HFFc6 (cell line): ENCODE results near the gene SMIM14. TPM values are rescaled to one million over a fixed set of nuclear protein-coding genes. Genes with fewer than 3 reads are reported as not detected.
A peak's percentile ranks its signal among the peaks of the same experiment; 100 is the strongest.
"Not testable (repeated sequence)": the region's sequence is repeated elsewhere in the genome, so short reads cannot be mapped to it uniquely, and the experiment has no call there.

Source experiments
- DNase-seq: peaks from one replicate; pipeline ENCODE4 v3.0.0-alpha.2; 2018
- H3K27ac Mint-ChIP-seq: 2 replicates; pipeline ENCODE4 v1.8.0; 2020; ENCODE audit warnings: mild to moderate bottlenecking, mixed read lengths
- H3K27me3 Mint-ChIP-seq: 2 replicates; pipeline ENCODE4 v1.8.0; 2021; ENCODE audit warnings: mild to moderate bottlenecking, moderate library complexity, mixed read lengths; ENCODE audit not compliant: insufficient read depth
- H3K36me3 Mint-ChIP-seq: 2 replicates; pipeline ENCODE4 v1.8.0; 2021; ENCODE audit warnings: low read depth, mixed read lengths
- H3K4me1 Mint-ChIP-seq: 2 replicates; pipeline ENCODE4 v1.8.0; 2020; ENCODE audit warnings: low read depth, mixed read lengths
- H3K4me3 Mint-ChIP-seq: 2 replicates; pipeline ENCODE4 v1.8.0; 2020; ENCODE audit warnings: mild to moderate bottlenecking, moderate library complexity, mixed read lengths
- H3K9me3 Mint-ChIP-seq: 2 replicates; pipeline ENCODE4 v1.8.0; 2020; ENCODE audit warnings: mild to moderate bottlenecking, mixed read lengths
- total RNA-seq, 6 experiments: library from RNA; stranded (reverse); fragmentation: NEBNext Ultra II Directional; extraction: Animal tissue kit (Norgen Biotek cat#: 25700); gene quantifications; 2 replicates in 1 of 6; 3 replicates in 5 of 6; pipeline ENCODE4 v1.2.3, GENCODE V29; 2021
- TF ChIP-seq, protein P1 (sequence below): fragments of 200-600 bp; sonication (generic); IDR thresholded peaks from 2 replicates; pipeline ENCODE4 v1.5.0; 2021; ENCODE audit warnings: antibody characterized with exemption, mild to moderate bottlenecking

SMIM14 gene
- total RNA-seq, 6 experiments from 2014 or later, result 26.6 to 35.0 (median 29.2) TPM

DNA sequence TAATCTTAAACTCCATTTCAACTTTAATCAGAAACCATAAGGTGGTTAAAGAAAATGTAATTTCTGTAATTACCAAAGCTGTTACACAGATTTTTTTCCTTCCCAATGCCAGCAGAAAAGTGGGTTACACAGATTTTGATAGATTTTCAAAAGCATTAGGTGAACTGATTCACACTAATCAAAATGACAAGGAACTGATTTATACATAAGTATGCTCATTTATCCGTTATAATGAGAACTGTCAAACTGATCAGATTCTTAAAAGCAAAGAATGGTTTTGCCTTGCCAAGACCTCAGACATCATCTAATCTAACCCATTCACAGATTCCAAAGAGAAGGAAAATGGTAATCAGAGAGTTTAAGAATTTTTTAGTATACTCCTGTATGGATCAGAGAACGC, 116.6 kb downstream of the SMIM14 start:
- Mint-ChIP-seq H3K9me3 (no peaks in the 10 kb centered on the region), H3K27me3 (no peaks in the 10 kb centered on the region), H3K36me3 (peaks cover 23% of the 10 kb centered on the region), H3K27ac (peak overlapping the region; percentile 85), H3K4me3 (peak overlapping the region; percentile 69), H3K4me1 (peaks cover 45% of the 10 kb centered on the region)
- no peak for DNase-seq
- TF ChIP-seq, protein P1, sequence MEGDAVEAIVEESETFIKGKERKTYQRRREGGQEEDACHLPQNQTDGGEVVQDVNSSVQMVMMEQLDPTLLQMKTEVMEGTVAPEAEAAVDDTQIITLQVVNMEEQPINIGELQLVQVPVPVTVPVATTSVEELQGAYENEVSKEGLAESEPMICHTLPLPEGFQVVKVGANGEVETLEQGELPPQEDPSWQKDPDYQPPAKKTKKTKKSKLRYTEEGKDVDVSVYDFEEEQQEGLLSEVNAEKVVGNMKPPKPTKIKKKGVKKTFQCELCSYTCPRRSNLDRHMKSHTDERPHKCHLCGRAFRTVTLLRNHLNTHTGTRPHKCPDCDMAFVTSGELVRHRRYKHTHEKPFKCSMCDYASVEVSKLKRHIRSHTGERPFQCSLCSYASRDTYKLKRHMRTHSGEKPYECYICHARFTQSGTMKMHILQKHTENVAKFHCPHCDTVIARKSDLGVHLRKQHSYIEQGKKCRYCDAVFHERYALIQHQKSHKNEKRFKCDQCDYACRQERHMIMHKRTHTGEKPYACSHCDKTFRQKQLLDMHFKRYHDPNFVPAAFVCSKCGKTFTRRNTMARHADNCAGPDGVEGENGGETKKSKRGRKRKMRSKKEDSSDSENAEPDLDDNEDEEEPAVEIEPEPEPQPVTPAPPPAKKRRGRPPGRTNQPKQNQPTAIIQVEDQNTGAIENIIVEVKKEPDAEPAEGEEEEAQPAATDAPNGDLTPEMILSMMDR, result no peak

DNA sequence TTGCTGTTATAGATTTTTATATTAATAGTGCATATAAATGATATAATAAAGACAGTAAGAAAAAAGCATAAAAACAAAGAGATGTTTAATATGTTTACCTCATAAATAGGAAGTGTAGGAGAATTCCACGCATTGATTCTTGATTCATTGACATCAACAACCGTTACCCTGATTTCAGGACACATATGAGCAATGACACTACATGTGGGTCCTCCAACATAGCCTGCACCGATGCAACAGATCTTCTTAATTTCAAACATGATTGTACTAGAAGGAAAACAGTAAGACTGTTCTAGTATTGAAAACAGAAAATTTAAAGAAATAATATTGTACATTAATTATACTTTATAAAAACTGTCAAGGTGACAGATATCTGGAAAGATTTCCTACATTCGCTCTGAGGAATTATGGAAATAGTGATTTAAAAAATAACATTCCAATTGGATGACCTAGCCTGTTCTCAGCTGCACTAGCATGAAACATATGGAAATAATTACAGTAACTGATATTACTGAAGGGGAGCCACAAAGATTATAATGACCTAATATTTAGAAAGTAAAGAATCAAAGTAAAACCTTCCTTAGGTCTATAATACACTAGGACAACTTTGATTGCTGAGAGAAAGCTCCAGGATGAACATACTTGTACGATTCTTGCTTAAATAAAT, 117.3 kb downstream of the SMIM14 start:
- H3K36me3 Mint-ChIP-seq, result peaks cover 24% of the 10 kb centered on the region
- H3K4me3 Mint-ChIP-seq, result peak overlapping the region; percentile 69
- TF ChIP-seq, protein P1, result no peak
- peak overlapping the region; percentile 85 for H3K27ac Mint-ChIP-seq
- H3K4me1 Mint-ChIP-seq, result peaks cover 45% of the 10 kb centered on the region
- DNase-seq, result peak; percentile 74
- H3K9me3 Mint-ChIP-seq, result no peaks in the 10 kb centered on the region
- H3K27me3 Mint-ChIP-seq, result no peaks in the 10 kb centered on the region

DNA sequence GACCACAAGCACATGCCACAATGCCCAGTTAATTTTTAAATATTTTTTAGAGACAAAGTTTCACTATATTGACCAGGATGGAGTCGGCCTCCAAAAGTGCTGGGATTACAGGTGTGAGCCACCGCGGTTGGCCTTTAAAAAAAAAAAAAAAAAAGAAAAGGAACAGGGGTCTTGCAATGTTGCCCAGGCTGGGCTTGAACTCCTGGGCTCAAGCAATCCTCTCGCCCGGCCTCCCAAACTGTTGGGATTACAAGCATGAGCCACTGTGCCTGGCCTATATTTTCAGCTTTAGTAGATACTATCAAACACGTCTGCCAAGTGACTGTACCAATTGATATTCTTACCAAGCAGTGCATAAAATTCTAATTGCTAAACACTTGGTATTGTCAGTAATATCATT, 120.2 kb downstream of the SMIM14 start:
- no peak for DNase-seq
- Mint-ChIP-seq H3K36me3 (peaks cover 22% of the 10 kb centered on the region), H3K4me3 (no peak overlapping the region), H3K4me1 (peaks cover 32% of the 10 kb centered on the region), H3K27me3 (no peaks in the 10 kb centered on the region), H3K9me3 (no peaks in the 10 kb centered on the region), H3K27ac (no peak overlapping the region)
- TF ChIP-seq, protein P1, result no peak

DNA sequence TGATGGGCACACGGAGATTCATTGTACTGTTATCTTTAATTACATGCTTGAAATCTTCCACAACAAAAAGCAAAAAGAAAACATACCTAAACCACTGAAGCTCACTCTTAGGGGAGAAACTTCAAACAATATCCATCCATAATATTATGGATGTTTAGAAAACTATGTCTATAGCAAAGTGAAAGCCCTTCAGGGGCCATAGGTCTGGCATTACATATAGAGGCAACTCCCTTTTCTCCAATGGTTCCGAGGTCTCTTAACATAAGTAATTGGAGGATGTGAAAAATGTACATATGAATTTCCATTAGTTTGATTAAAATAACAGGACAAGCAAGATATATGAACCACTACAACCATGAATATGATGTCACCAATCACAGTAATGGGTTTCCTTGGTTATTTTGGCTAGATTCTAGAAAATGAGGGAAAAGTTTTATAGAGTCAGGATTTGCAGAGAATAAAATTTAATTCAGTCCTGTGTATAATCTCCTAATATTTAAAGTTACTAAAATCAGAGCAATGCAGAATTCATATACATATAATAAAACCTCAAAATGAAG, 122.2 kb downstream of the SMIM14 start:
- Mint-ChIP-seq H3K27me3 (no peaks in the 10 kb centered on the region), H3K4me1 (peaks cover 14% of the 10 kb centered on the region), H3K4me3 (no peak overlapping the region), H3K9me3 (no peaks in the 10 kb centered on the region), H3K27ac (peak overlapping the region; percentile 74), H3K36me3 (peaks cover 23% of the 10 kb centered on the region)
- DNase-seq, result no peak
- TF ChIP-seq, protein P1, result no peak

DNA sequence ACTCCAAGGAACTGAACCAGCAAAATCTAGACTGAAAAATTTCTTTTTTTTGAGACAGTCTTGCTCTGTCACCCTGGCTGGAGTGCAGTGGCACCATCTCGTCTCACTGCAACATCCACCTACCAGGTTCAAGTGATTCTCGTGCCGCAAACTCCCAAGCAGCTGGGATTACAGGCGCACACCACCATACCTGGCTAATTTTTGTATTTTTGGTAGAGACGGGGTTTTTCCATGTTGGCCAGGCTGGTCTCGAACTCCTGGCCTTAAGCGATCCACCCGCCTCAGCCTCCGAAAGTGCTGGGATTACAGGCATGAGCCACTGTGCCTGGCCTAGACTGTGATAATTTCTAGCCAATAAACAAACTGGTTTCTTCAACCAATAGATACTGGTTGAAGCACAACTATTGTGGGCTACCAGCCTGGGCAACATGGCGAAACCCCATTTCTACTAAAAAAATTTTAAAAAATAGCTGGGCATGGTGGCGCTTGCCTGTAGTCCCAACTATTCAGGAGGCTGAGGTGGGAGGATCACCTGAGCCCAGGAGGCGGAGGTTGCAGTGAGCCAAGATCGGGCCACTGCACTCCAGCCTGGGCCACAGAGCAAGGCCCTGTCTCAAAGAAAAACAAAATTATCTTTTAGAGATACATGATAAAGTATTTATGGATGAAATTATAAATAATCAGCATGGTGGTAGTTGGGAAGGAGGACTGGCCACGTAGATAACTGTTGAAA, 122.8 kb downstream of the SMIM14 start:
- H3K27ac Mint-ChIP-seq, result peak overlapping the region; percentile 97
- not testable (repeated sequence) for H3K4me1 Mint-ChIP-seq, H3K9me3 Mint-ChIP-seq

DNA sequence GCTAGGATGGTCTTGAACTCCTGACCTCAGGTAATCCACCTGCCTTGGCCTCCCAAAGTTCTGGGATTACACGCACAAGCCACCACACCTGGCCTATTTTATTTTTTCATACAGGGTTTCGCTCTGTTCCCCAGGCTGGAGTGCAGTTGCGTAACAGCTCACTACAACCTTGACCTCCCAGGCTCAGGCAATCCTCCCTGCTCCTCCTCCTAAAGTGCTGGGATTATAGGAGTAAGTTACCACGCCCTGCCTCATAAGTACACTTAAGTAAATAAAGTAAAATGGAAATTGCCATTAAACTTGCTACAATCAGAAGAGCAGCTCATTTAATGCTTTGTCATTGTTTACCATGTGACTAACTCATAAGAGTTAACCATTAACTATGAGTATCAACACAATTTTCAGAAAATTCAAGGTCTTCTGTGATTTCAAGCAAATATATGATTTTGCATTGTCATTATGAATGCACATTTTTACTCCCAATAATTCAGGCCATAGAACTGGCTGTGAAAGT, 123.7 kb downstream of the SMIM14 start:
- Mint-ChIP-seq H3K27me3 (no peaks in the 10 kb centered on the region), H3K27ac (peak overlapping the region; percentile 97), H3K9me3 (no peaks in the 10 kb centered on the region), H3K4me3 (peak overlapping the region; percentile 36; the same call in 1 of the 2 replicates), H3K4me1 (peaks cover 6% of the 10 kb centered on the region), H3K36me3 (peaks cover 23% of the 10 kb centered on the region)
- TF ChIP-seq, protein P1, result no peak
- DNase-seq, result peak; percentile 34

More for the DNA sequence above, 122.8 kb downstream of the SMIM14 start:
- DNase-seq, H3K27me3 Mint-ChIP-seq, H3K4me3 Mint-ChIP-seq: not testable (repeated sequence)
- peaks cover 19% of the 10 kb centered on the region for H3K36me3 Mint-ChIP-seq

- not testable (repeated sequence) for H3K27me3 Mint-ChIP-seq
These were observed 124.4 kb downstream of the SMIM14 start for GRCh38 chr4:39514266-39514665.

More at GRCh38 chr4:39514266-39514665, 124.4 kb downstream of the SMIM14 start:
- not testable (repeated sequence) for DNase-seq, H3K27ac Mint-ChIP-seq, H3K4me1 Mint-ChIP-seq, H3K9me3 Mint-ChIP-seq, H3K4me3 Mint-ChIP-seq
- H3K36me3 Mint-ChIP-seq, result peaks cover 28% of the 10 kb centered on the region
